ENCODE measurements around the gene EIF3D. TPM values are rescaled to one million over a fixed set of nuclear protein-coding genes. Genes with fewer than 3 reads are reported as not detected.

Gene EIF3D
- total RNA-seq: 437 and 441 TPM in 2 replicates

GRCh38 chr22:36528795-36529751 is at the start of gene EIF3D:
TSS of gene EIF3D (minus strand) at chr22:36529166. CDS start at chr22:36526121, 3,045 bp downstream.

GRCh38 chr22:36506637-36507517 is 22.1 kb downstream of the EIF3D start, which contains the start of gene FOXRED2:
TSS of gene FOXRED2 (minus strand) at chr22:36507040. CDS start at chr22:36506422, 618 bp downstream.

GRCh38 chr22:36481393-36482168 is 47.4 kb downstream of the EIF3D start, which contains the start of gene TXN2:
TSS of gene TXN2 (minus strand) at chr22:36481640. CDS start at chr22:36480837, 803 bp downstream.

Other genes with a start within 250 kb of the EIF3D start
- 1,025 and 1,210 TPM in 2 replicates for gene MYH9, start 141.2 kb downstream of the EIF3D start, total RNA-seq
- 27.9 and 35.6 TPM in 2 replicates for gene TXN2, start 47.5 kb downstream of the EIF3D start, total RNA-seq
- 14.8 and 17.0 TPM in 2 replicates for gene FOXRED2, start 22.1 kb downstream of the EIF3D start, total RNA-seq
- gene CACNG2, start 174.6 kb upstream of the EIF3D start, total RNA-seq: not detected in 2 replicates
- gene IFT27, start 247.0 kb upstream of the EIF3D start, total RNA-seq: 14.4 and 18.1 TPM in 2 replicates